DND-41 (cell line): ENCODE results near the gene SF3B3.

ENCODE experiments used
- ATAC-seq: fragments of 200-7000 bp; cut with Tn5 transposase; 3 replicates; pipeline ENCODE4 v1.9.1; 2021; ENCODE audit warnings: low read depth; ENCODE audit not compliant: insufficient read depth
- DNase-seq: peaks from one replicate; pipeline ENCODE4 v3.0.0-alpha.2; 2020
- H2AFZ ChIP-seq: 2 replicates; pipeline ENCODE4 v1.6.0; 2012; ENCODE audit warnings: low read depth, low read length
- H3K27ac ChIP-seq: 2 replicates; pipeline ENCODE4 v1.5.1; 2012; ENCODE audit warnings: low read length, inconsistent platforms
- H3K27me3 ChIP-seq: fragments of 200-600 bp; sonication (generic); 2 replicates; pipeline ENCODE4 v1.6.0; 2012; ENCODE audit warnings: low read length, mild to moderate bottlenecking, inconsistent platforms; ENCODE audit not compliant: insufficient read depth, poor library complexity
- H3K36me3 ChIP-seq: 2 replicates; pipeline ENCODE4 v1.5.1; 2012; ENCODE audit warnings: low read length, inconsistent platforms; ENCODE audit not compliant: insufficient read depth
- H3K4me1 ChIP-seq: 2 replicates; pipeline ENCODE4 v1.5.1; 2012; ENCODE audit warnings: mild to moderate bottlenecking, low read length; ENCODE audit not compliant: insufficient read depth
- H3K4me2 ChIP-seq: 2 replicates; pipeline ENCODE4 v1.6.0; 2012; ENCODE audit warnings: mild to moderate bottlenecking, moderate library complexity, low read length, inconsistent platforms; ENCODE audit not compliant: insufficient read depth
- H3K4me3 ChIP-seq, 2 experiments: fragments of 200-600 bp in 1 of 2; shearing (Covaris generic) in 1 of 2; 2 replicates each; pipeline ENCODE4 v1.5.1; 2012 to 2016; ENCODE audit warnings: inconsistent platforms in 2 of 2, low read length in 2 of 2, mild to moderate bottlenecking in 2 of 2, low read depth in 1 of 2, moderate library complexity in 1 of 2
- H3K79me2 ChIP-seq: 2 replicates; pipeline ENCODE4 v1.6.0; 2012; ENCODE audit warnings: low read length, inconsistent platforms; ENCODE audit not compliant: insufficient read depth
- H3K9ac ChIP-seq: 2 replicates; pipeline ENCODE4 v1.6.0; 2012; ENCODE audit warnings: low read depth, mild to moderate bottlenecking, inconsistent platforms, low read length, moderate library complexity
- H3K9me3 ChIP-seq: 2 replicates; pipeline ENCODE4 v1.5.1; 2012; ENCODE audit warnings: low read length, moderate library complexity, mild to moderate bottlenecking, inconsistent platforms; ENCODE audit not compliant: insufficient read depth, severe bottlenecking
- H4K20me1 ChIP-seq: 2 replicates; pipeline ENCODE4 v1.6.0; 2012; ENCODE audit warnings: low read length; ENCODE audit not compliant: insufficient read depth
- EZH2 ChIP-seq: IDR thresholded peaks from 3 replicates; pipeline ENCODE4 v1.6.1; 2012; ENCODE audit warnings: borderline replicate concordance, low read depth, mild to moderate bottlenecking, moderate library complexity, low read length, inconsistent platforms; ENCODE audit not compliant: severe bottlenecking
- TF ChIP-seq, protein P1 (sequence below): IDR thresholded peaks from 2 replicates; pipeline ENCODE4 v1.5.1; 2012; ENCODE audit warnings: borderline replicate concordance, low read length, moderate library complexity, mild to moderate bottlenecking; ENCODE audit not compliant: poor library complexity, severe bottlenecking; ENCODE audit errors: extremely low read depth

The SF3B3 gene

DNA sequence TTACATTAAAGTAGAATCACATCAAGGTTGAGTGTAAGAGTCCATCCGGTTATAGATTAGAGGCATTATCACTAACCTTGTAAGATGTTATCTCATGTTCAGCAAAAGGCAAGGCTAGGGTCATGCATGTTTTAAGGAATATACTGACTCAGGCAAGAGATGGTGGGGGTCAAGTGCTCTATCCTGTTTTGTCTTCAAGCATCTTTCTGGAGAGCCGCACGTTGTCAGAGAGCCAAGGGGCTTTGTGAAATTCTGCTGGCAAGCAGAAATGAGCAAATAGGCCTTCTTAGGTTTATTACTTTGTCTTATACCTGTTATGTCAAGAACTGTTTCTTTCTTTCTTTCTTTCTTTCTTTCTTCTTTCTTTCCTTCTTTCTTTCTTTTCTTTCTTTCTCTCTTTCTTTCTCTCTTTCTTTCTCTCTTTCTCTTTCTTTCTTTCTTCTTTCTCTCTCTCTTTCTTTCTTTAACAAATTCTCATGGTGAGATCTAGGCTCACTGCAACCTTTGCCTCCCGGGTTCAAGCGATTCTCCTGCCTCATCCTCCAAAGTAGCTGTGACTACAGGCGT is 75.4 kb downstream of the SF3B3 start:
- ATAC-seq (no peak), DNase-seq (no peak)
- Histone ChIP-seq H3K27ac (no peak overlapping the region), H3K9me3 (no peaks in the 10 kb centered on the region), H3K36me3 (no peaks in the 10 kb centered on the region), H3K4me2 (no peak overlapping the region), H4K20me1 (no peaks in the 10 kb centered on the region), H3K27me3 (peaks cover 8% of the 10 kb centered on the region), H3K4me3 (no peak overlapping the region), H3K4me1 (no peaks in the 10 kb centered on the region), H2AFZ (no peak overlapping the region), H3K9ac (no peak overlapping the region), H3K79me2 (no peaks in the 10 kb centered on the region)
- TF ChIP-seq, protein P1, sequence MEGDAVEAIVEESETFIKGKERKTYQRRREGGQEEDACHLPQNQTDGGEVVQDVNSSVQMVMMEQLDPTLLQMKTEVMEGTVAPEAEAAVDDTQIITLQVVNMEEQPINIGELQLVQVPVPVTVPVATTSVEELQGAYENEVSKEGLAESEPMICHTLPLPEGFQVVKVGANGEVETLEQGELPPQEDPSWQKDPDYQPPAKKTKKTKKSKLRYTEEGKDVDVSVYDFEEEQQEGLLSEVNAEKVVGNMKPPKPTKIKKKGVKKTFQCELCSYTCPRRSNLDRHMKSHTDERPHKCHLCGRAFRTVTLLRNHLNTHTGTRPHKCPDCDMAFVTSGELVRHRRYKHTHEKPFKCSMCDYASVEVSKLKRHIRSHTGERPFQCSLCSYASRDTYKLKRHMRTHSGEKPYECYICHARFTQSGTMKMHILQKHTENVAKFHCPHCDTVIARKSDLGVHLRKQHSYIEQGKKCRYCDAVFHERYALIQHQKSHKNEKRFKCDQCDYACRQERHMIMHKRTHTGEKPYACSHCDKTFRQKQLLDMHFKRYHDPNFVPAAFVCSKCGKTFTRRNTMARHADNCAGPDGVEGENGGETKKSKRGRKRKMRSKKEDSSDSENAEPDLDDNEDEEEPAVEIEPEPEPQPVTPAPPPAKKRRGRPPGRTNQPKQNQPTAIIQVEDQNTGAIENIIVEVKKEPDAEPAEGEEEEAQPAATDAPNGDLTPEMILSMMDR, result no peak
- no peak for TF ChIP-seq EZH2

DNA sequence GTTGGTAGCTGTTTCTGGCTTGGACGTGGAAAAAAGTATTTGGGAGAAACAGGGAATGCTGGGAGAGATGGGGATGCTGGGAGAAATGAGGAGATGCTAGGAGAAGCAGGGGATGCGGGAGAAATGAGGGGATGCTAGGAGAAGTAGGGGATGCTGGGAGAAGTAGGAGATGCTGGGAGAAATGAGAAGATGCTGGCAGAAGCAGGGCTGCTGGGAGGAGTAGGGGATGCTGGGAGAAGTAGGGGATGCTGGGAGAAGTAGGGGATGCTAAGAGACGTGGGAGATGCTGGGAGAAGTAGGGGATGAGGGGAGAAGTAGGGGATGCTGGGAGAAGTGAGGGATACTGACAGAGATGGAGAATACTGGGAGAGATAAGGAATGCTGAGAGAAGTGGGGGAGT is 77.1 kb downstream of the SF3B3 start:
- peaks cover 11% of the 10 kb centered on the region for H3K27me3 ChIP-seq
- no peak for TF ChIP-seq EZH2
- TF ChIP-seq, protein P1, result no peak
- H3K4me1 ChIP-seq, result no peaks in the 10 kb centered on the region
- no peak overlapping the region for H3K4me3 ChIP-seq
- DNase-seq, result no peak
- no peak for ATAC-seq
- H3K9me3 ChIP-seq, result no peaks in the 10 kb centered on the region
- no peaks in the 10 kb centered on the region for H3K36me3 ChIP-seq
- no peak overlapping the region for H2AFZ ChIP-seq
- no peak overlapping the region for H3K9ac ChIP-seq
- no peaks in the 10 kb centered on the region for H3K79me2 ChIP-seq
- H3K4me2 ChIP-seq, result no peak overlapping the region
- no peak overlapping the region for H3K27ac ChIP-seq
- no peaks in the 10 kb centered on the region for H4K20me1 ChIP-seq

DNA sequence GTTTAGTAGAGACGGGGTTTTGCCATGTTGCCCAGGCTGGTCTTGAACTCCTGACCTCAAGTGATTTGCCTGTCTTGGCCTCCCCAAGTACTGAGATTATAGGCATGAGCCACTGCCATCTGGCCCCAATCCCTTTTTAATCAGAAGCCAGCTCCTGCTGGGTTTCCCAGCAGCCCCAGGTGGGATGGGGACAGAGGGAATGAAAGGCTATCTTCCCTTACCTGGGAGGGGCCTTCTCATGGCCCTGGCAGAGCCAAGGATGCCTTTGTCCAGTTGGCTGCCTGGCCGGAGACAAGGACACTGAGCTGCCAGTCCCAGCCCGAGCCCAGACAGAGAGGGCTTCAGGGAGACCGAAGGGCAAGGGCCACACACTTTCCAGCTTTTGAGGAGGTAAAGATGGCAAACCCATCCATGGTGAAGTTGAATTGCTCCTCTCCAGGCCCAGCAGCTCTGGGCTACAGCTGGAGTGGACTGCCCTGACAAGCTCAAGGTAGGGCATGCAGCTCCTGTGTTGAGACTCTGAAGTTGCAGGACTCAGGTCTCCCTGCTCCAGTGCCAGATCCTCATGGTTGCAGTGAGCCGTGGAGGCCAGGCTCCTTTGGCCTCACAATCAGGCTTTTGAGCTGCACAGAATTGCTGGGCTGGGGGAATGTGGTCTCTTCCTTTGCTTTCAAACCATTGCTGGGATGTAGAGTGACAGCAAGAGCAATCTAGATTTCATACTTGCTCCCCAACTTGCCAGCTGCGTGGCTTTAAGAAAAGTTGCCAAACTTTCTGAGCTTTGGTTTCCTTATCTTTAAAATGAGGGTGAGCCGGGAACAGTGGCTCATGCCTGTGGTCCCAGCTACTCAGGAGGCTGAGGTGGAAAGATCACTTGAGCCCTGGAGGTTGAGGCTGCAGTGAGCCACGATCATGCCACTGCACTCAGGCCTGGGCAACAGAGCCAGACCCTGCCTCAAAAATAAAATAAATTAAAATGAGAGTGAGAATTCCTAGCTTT is 78.3 kb downstream of the SF3B3 start:
- Histone ChIP-seq H3K4me3 (no peak overlapping the region), H3K4me2 (no peak overlapping the region), H3K79me2 (no peaks in the 10 kb centered on the region), H4K20me1 (no peaks in the 10 kb centered on the region), H3K4me1 (no peaks in the 10 kb centered on the region), H3K9me3 (no peaks in the 10 kb centered on the region), H3K27me3 (peaks cover 17% of the 10 kb centered on the region), H3K36me3 (no peaks in the 10 kb centered on the region), H2AFZ (no peak overlapping the region), H3K9ac (no peak overlapping the region), H3K27ac (no peak overlapping the region)
- ATAC-seq (no peak), DNase-seq (no peak)
- TF ChIP-seq, protein P1, result no peak
- TF ChIP-seq EZH2, result no peak
